SK-N-SH (cell line): ENCODE data around the gene ARRDC3. TPM values are rescaled to one million over a fixed set of nuclear protein-coding genes. Genes with fewer than 3 reads are reported as not detected.

Source experiments
- CTCF ChIA-PET: fragments of 300-600, 350-600 bp; formaldehyde crosslinking; extraction: SDS; loops from one replicate; lab custom pipeline; 2021; lab: Yijun Ruan, JAX
- POLR2A ChIA-PET: fragments of 350-600 bp; sonication (Branson Sonifier 250); formaldehyde crosslinking; extraction: SDS; loops from one replicate; lab custom pipeline; 2020; ENCODE audit warnings: antibody characterized with exemption, inconsistent platforms; lab: Yijun Ruan, JAX
- DNase-seq: peaks from one replicate; pipeline ENCODE4 v3.0.0; 2012
- H2AFZ ChIP-seq: fragments of 200-600 bp; sonication (generic); 2 replicates; pipeline ENCODE4 v1.8.1; 2016; ENCODE audit warnings: antibody characterized with exemption, mild to moderate bottlenecking, low read depth
- H3F3A ChIP-seq: fragments of 200-600 bp; sonication (generic); replicated peaks from 2 replicates; pipeline ENCODE3; 2016; ENCODE audit warnings: antibody characterized with exemption, mild to moderate bottlenecking; ENCODE audit not compliant: insufficient read depth
- H3K27ac ChIP-seq, 2 experiments: fragments of 200-500 bp in 1 of 2; fragments of 200-600 bp in 1 of 2; sonication (Bioruptor generic) in 1 of 2; sonication (generic), shearing (Covaris generic) in 1 of 2; 2 replicates each; pipeline versions ENCODE4 v1.5.1 to v1.6.1; 2014 to 2016; ENCODE audit warnings: low read depth in 2 of 2, inconsistent platforms in 1 of 2, low read length in 1 of 2, mild to moderate bottlenecking in 1 of 2, mixed read lengths in 1 of 2
- H3K27me3 ChIP-seq: fragments of 200-600 bp; sonication (generic), shearing (Covaris generic); 2 replicates; pipeline ENCODE4 v1.6.1; 2016; ENCODE audit warnings: mixed run types; ENCODE audit not compliant: insufficient read depth
- H3K36me3 ChIP-seq, 2 experiments: fragments of 200-500 bp in 1 of 2; fragments of 200-600 bp in 1 of 2; sonication (Bioruptor generic) in 1 of 2; sonication (generic) in 1 of 2; replicated peaks in 1 of 2; 2 replicates each; pipeline versions ENCODE3 to v1.5.1; 2014 to 2016; ENCODE audit warnings: low read length in 1 of 2, mild to moderate bottlenecking in 1 of 2; ENCODE audit not compliant: insufficient read depth in 2 of 2, control insufficient read depth in 1 of 2
- H3K4me1 ChIP-seq, 2 experiments: fragments of 200-500 bp in 1 of 2; fragments of 200-600 bp in 1 of 2; sonication (Bioruptor generic) in 1 of 2; sonication (generic), shearing (Covaris generic) in 1 of 2; 2 replicates each; pipeline versions ENCODE4 v1.5.1 to v1.6.1; 2014 to 2016; ENCODE audit warnings: low read depth in 1 of 2, low read length in 1 of 2, mixed run types in 1 of 2; ENCODE audit not compliant: insufficient read depth in 2 of 2, control insufficient read depth in 1 of 2
- H3K4me2 ChIP-seq: fragments of 200-600 bp; sonication (generic), shearing (Covaris generic); 2 replicates; pipeline ENCODE4 v1.6.1; 2017; ENCODE audit warnings: mixed run types
- H3K4me3 ChIP-seq, 2 experiments: fragments of 200-500 bp in 1 of 2; fragments of 200-600 bp in 1 of 2; sonication (Bioruptor generic) in 1 of 2; sonication (generic), shearing (Covaris generic) in 1 of 2; 2 replicates each; pipeline versions ENCODE4 v1.5.1 to v1.8.1; 2014 to 2016; ENCODE audit warnings: low read depth in 2 of 2, inconsistent platforms in 1 of 2, low read length in 1 of 2, mild to moderate bottlenecking in 1 of 2, mixed read lengths in 1 of 2, moderate library complexity in 1 of 2
- H3K79me2 ChIP-seq: fragments of 200-600 bp; sonication (generic); 2 replicates; pipeline ENCODE4 v1.8.1; 2017; ENCODE audit warnings: mild to moderate bottlenecking; ENCODE audit not compliant: insufficient read depth
- H3K9ac ChIP-seq: fragments of 200-600 bp; sonication (generic); 2 replicates; pipeline ENCODE4 v1.6.1; 2017; ENCODE audit warnings: mixed run types
- H3K9me2 ChIP-seq: fragments of 200-600 bp; sonication (generic); 2 replicates; pipeline ENCODE4 v1.6.1; 2017; ENCODE audit warnings: mixed run types
- H3K9me3 ChIP-seq: fragments of 200-600 bp; sonication (generic); 2 replicates; pipeline ENCODE4 v1.6.1; 2017; ENCODE audit warnings: mixed run types, mild to moderate bottlenecking, moderate library complexity
- H4K20me1 ChIP-seq: fragments of 200-600 bp; sonication (generic); 2 replicates; pipeline ENCODE4 v1.6.1; 2017; ENCODE audit warnings: mild to moderate bottlenecking, mixed run types; ENCODE audit not compliant: insufficient read depth
- EZH2phosphoT487 ChIP-seq: fragments of 200-600 bp; sonication (generic); IDR thresholded peaks from 2 replicates; pipeline ENCODE4 v1.6.1; 2017; ENCODE audit warnings: low read depth, mixed run types, mild to moderate bottlenecking, antibody characterized with exemption, moderate library complexity, borderline replicate concordance
- JUND ChIP-seq: IDR thresholded peaks from 2 replicates; pipeline ENCODE4 v1.4.0; 2012
- MXI1 ChIP-seq: IDR thresholded peaks from 2 replicates; pipeline ENCODE4 v1.6.1; 2012; ENCODE audit warnings: mild to moderate bottlenecking, low read depth, low read length, improper control_type of control experiment
- NFIC ChIP-seq: IDR thresholded peaks from 2 replicates; pipeline ENCODE4 v1.4.0; 2012; ENCODE audit warnings: borderline replicate concordance
- RAD21 ChIP-seq: IDR thresholded peaks from 2 replicates; pipeline ENCODE4 v1.6.1; 2012; ENCODE audit warnings: mild to moderate bottlenecking, low read length
- WGBS: methylation state at CpG from one replicate; pipeline ENCODE4 v1.1.6; 2017; ENCODE audit warnings: low lambda C conversion rate; 5-methylcytosine and 5-hydroxymethylcytosine counted together
- polyA plus RNA-seq, 3 experiments: library from polyadenylated mRNA; depleted of rRNA; stranded (reverse); fragments of >200 nt; gene quantifications; 2 replicates each; pipeline ENCODE4 v1.2.3, GENCODE V29; 2012
- TF ChIP-seq, protein P1 (sequence below): IDR thresholded peaks from 2 replicates; pipeline ENCODE4 v1.4.0; 2012; ENCODE audit warnings: low read depth
- TF ChIP-seq, protein P2 (sequence below): IDR thresholded peaks from 2 replicates; pipeline ENCODE4 v1.4.0; 2012; ENCODE audit warnings: low read depth, borderline replicate concordance
- TF ChIP-seq, protein P3 (sequence below): IDR thresholded peaks from 2 replicates; pipeline ENCODE4; 2012

Gene ARRDC3
- polyA plus RNA-seq, 1 of the 3 experiments (the other 2 are of a cell fraction) = 26.0 TPM

DNA sequence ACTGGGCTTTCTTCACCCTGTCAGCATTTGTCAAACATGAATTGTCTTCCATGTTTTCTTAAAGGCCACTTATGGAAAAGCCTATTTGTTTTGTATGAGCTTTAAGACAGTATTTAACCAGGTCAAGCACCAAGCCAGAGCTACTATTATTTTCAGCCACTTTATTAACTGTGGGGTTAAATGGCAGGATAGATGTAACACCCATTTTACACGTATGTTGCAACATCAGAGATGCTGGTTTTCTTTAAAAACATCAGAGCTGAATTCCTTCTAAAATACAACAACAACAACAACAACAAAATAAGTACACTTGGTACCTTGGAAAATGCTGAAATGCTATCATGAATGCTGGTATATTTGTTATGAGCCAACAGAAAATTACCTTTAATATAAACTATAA lies 13.6 kb downstream of the ARRDC3 start (continued):
- TF ChIP-seq, protein P1, sequence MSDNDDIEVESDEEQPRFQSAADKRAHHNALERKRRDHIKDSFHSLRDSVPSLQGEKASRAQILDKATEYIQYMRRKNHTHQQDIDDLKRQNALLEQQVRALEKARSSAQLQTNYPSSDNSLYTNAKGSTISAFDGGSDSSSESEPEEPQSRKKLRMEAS = no peak
- TF ChIP-seq MXI1 = no peak

DNA sequence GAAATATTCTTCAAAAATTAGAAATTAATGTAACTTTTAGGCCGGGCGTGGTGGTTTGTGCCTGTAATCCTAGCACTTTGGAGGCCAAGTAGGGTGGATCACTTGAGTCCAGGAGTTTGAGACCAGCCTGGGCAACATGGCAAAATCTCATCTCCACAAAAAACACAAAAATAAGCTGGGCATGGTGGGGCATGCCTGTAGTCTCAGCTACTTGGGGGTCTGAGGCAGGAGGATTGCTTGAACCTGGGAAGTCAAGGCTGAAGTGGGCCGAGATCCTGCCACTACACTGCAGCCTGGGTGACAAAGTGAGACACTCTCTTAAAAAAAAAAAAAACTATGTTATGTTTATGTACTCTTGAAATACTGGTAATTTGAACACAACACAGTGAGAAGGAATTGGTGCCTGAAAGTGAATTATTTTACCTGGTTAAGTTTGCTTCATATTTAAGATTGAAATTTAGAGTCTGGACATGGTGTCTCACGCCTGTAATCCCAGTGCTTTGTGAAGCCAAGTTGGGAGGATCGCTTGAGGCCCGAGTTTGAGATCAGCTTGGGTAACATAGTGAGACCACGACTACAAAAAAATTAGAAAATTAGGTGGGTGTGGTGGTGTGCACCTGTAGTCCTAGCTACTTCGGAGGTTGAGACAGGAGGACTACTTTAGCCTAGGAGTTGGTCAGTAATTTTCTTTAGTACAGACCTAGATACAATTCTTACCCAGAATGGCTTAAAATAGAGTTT lies 15.0 kb downstream of the ARRDC3 start:
- Histone ChIP-seq H3K36me3 (peaks cover 53 to 60% of the 10 kb centered on the region in 2 experiments), H3K79me2 (peaks cover 42% of the 10 kb centered on the region), H2AFZ (no peak overlapping the region), H3K9me3 (no peaks in the 10 kb centered on the region), H3K4me2 (no peak overlapping the region), H3K9me2 (no peaks in the 10 kb centered on the region), H3K27ac (0 out of 4 replicates have a peak overlapping the region, but pooled peaks of 1 of the 2 experiments have one; percentile 2), H3K4me1 (peaks cover 0 to 3% of the 10 kb centered on the region in 2 experiments; a peak in 1 of 4 replicates), H3F3A (peaks cover 56% of the 10 kb centered on the region), H3K27me3 (no peaks in the 10 kb centered on the region), H3K4me3 (no peak overlapping the region), H3K9ac (no peak overlapping the region), H4K20me1 (peaks cover 57% of the 10 kb centered on the region)
- no peak for TF ChIP-seq RAD21
- CTCF ChIA-PET = interaction anchor here (2.8 kb wide), 1 partner anchor 17 kb away, joined by 11 read pairs; no protein-coding TSS in a partner anchor
- over 99% methylated on average over 8 of the region's 8 CpGs for WGBS
- DNase-seq = no peak
- POLR2A ChIA-PET = interaction anchor here (1.1 kb wide), 1 partner anchor 52 kb away, joined by 4 read pairs; no protein-coding TSS in a partner anchor

DNA sequence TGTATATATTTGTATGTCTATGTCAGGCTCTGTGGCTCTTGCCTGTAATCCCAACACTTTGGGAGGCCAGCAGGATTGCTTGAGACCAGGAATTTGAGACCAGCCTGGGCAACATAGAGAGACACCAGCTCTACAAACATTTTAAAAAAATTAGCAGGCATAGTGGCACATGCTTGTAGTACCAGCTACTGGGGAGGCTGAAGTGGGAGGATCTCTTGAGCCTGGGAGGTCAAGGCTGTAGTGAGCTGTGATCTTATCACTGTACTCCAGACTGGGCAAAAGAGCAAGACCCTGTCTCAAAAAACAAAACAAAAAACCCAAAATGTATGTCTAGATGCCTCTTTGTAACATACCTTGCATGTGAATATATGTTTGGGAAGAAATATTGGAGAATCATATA lies 15.8 kb downstream of the ARRDC3 start:
- peaks cover 35% of the 10 kb centered on the region for H3K79me2 ChIP-seq
- no peak overlapping the region for H3K4me2 ChIP-seq
- 0 out of 4 replicates have a peak overlapping the region, but pooled peaks of 1 of the 2 experiments have one; percentile 2 for H3K27ac ChIP-seq
- peaks cover 50% of the 10 kb centered on the region for H4K20me1 ChIP-seq
- peaks cover 46 to 53% of the 10 kb centered on the region in 2 experiments for H3K36me3 ChIP-seq
- 0 out of 2 replicates have a peak, but pooled peaks have one; percentile 3 for TF ChIP-seq JUND
- TF ChIP-seq, protein P2, sequence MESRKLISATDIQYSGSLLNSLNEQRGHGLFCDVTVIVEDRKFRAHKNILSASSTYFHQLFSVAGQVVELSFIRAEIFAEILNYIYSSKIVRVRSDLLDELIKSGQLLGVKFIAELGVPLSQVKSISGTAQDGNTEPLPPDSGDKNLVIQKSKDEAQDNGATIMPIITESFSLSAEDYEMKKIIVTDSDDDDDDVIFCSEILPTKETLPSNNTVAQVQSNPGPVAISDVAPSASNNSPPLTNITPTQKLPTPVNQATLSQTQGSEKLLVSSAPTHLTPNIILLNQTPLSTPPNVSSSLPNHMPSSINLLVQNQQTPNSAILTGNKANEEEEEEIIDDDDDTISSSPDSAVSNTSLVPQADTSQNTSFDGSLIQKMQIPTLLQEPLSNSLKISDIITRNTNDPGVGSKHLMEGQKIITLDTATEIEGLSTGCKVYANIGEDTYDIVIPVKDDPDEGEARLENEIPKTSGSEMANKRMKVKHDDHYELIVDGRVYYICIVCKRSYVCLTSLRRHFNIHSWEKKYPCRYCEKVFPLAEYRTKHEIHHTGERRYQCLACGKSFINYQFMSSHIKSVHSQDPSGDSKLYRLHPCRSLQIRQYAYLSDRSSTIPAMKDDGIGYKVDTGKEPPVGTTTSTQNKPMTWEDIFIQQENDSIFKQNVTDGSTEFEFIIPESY = no peak
- TF ChIP-seq EZH2phosphoT487 = no peak
- TF ChIP-seq, protein P3, sequence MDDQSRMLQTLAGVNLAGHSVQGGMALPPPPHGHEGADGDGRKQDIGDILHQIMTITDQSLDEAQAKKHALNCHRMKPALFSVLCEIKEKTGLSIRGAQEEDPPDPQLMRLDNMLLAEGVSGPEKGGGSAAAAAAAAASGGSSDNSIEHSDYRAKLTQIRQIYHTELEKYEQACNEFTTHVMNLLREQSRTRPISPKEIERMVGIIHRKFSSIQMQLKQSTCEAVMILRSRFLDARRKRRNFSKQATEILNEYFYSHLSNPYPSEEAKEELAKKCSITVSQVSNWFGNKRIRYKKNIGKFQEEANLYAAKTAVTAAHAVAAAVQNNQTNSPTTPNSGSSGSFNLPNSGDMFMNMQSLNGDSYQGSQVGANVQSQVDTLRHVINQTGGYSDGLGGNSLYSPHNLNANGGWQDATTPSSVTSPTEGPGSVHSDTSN = no peak
- TF ChIP-seq NFIC = no peak
- H3K9me2 ChIP-seq = no peaks in the 10 kb centered on the region
- H3K9ac ChIP-seq = no peak overlapping the region
- no peaks in the 10 kb centered on the region for H3K9me3 ChIP-seq
- no peaks in the 10 kb centered on the region; a peak in 1 of 4 replicates for H3K4me1 ChIP-seq
- peaks cover 52% of the 10 kb centered on the region for H3F3A ChIP-seq
- no peak for DNase-seq
- no peak overlapping the region for H3K4me3 ChIP-seq
- H2AFZ ChIP-seq = no peak overlapping the region
- no peaks in the 10 kb centered on the region for H3K27me3 ChIP-seq
- CTCF ChIA-PET = interaction anchor here (2.8 kb wide), 1 partner anchor 17 kb away, joined by 11 read pairs; no protein-coding TSS in a partner anchor
- POLR2A ChIA-PET = interaction anchor here (0.6 to 1.1 kb wide), 2 partner anchors 11 to 53 kb away, joined by 3 to 4 read pairs; no protein-coding TSS in a partner anchor
